22Rv1 (cell line): ENCODE measurements around the gene TCF25.
"Not testable (repeated sequence)": the region's sequence is repeated elsewhere in the genome, so short reads cannot be mapped to it uniquely, and the experiment has no call there.

ENCODE experiments used
- H3K27ac ChIP-seq: fragments of 450-650 bp; 2 replicates; pipeline ENCODE4 v1.5.1; 2017
- CTCF ChIP-seq: fragments of 450-650 bp; IDR thresholded peaks from 2 replicates; pipeline ENCODE4 v1.5.1; 2017; ENCODE audit warnings: mild to moderate bottlenecking
- ZFX ChIP-seq: fragments of 450-650 bp; IDR thresholded peaks from 2 replicates; pipeline ENCODE4 v1.6.1; 2017; ENCODE audit warnings: antibody characterized with exemption, borderline replicate concordance

The TCF25 gene

DNA sequence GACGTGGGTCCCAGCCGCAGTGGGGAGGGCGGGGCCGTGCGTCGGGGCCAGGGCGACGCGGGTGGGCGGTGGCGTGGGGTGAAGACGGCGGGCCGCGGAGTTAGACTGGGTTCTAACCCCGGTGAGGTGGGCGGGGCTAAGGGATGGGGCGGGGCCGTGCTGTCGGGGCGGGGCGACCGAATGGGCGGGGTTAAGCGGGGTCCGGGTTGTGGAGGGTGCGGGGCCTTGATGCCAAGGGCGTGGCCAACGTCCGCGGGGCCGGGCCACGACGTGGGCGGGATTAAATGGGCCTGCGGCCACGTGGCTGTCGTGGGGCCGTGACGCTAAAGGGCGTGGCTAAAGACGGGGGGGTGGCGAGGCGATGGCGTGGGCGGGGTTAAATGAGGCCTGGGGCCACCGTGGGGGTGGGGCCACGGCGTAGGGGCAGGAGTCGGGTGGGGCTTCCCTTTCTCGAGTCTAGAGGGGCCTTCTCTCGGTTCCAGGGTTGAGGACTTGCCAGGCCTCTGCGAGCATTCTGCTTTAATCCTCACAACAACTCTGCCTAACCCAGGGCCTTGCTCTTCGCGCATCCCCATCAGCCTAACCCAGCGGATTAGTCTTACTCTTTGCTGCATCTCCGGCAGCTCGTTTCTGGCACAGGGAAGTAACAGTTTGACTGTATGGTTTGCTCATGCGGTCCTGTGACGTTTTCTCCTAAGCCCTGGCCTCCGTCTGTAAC, 739 bp downstream of the TCF25 start:
- H3K27ac ChIP-seq, result peak overlapping the region; percentile 99
- TF ChIP-seq ZFX, result no peak

- not testable (repeated sequence) for H3K27ac ChIP-seq
These were observed 5.7 kb downstream of the TCF25 start for GRCh38 chr16:89879123-89879522.

GRCh38 chr16:89880477-89881367, 7.3 kb downstream of the TCF25 start:
- TF ChIP-seq ZFX, result no peak
- no peak overlapping the region for H3K27ac ChIP-seq

GRCh38 chr16:89881368-89881730, 8.0 kb downstream of the TCF25 start:
- H3K27ac ChIP-seq, result no peak overlapping the region
- TF ChIP-seq CTCF (no peak), ZFX (no peak)

- TF ChIP-seq CTCF (no peak), ZFX (no peak)
- no peak overlapping the region for H3K27ac ChIP-seq
These were observed 10.1 kb downstream of the TCF25 start for GRCh38 chr16:89883346-89884040.

GRCh38 chr16:89884041-89884421, 10.6 kb downstream of the TCF25 start:
- no peak for TF ChIP-seq ZFX
- no peak for TF ChIP-seq CTCF
- no peak overlapping the region for H3K27ac ChIP-seq

DNA sequence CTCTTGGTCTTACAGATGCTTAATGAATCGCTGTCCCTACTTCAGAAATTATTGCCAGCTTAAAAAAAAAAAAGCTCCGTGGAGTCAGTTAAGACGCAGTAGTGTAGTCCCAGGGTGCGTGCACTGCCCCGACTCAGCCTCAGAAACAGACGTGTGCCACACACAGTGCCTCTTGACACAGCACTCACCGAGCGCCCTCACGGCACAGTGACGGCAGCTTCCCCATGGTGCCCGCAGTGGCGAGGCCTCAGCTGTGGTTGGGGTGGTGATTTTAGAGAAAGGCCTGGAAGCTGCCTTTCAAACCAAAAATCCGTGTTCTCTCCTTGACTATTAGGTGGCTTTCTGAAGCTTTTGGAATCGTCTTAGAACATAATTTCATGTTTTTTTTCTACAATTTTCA, 13.9 kb downstream of the TCF25 start:
- no peak for TF ChIP-seq ZFX
- no peak for TF ChIP-seq CTCF
- no peak overlapping the region for H3K27ac ChIP-seq

- TF ChIP-seq CTCF, result no peak
- no peak for TF ChIP-seq ZFX
- H3K27ac ChIP-seq, result no peak overlapping the region
These were observed 16.8 kb downstream of the TCF25 start for GRCh38 chr16:89890200-89890599.
